HL-60/S4 treated with retinoic acid at 250 ng/mL for 4 days and 3 days (cell line): ENCODE measurements around the gene MSMO1.

Experiments used
- in situ Hi-C: fragments of 300-500 bp; cut with MboI; formaldehyde crosslinking; loops from 2 replicates; pipeline ENCODE4 v1.7.0; 2022; ENCODE audit warnings: low sequenced_read_pairs

The MSMO1 gene

DNA sequence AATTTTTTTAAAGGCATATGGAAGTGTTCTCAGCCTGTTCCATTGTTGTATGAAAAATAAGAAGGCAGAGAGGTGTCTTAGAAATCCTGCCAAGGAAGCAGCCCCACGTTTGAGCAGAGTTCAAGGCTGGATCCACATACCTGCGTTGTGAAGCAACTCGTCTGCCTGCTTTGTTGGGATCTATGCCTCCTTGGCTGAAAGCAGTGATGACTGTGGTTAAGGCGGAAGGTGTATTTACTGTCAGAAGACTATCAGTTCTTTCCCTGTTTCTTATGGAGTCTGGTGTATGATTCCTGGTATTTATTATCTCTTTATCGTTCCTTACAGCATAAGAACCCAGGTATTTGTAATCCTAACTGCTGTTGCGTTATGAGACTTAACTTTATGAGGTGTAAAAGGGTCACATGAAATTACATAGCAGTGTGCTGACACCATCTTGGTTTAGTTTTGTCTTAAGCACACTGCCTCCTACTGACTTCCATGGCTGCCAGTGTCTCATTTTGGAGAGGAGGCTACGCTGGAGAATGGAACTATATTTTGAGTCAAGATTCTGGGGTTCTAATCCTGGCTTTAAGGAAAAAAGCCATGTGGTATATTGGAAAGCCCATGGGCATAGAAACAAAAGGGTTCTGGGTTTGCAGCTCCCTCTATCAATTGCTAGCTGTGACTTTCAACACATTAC is 3.1 kb upstream of the MSMO1 start:
- in situ Hi-C loops, result no loop called here

DNA sequence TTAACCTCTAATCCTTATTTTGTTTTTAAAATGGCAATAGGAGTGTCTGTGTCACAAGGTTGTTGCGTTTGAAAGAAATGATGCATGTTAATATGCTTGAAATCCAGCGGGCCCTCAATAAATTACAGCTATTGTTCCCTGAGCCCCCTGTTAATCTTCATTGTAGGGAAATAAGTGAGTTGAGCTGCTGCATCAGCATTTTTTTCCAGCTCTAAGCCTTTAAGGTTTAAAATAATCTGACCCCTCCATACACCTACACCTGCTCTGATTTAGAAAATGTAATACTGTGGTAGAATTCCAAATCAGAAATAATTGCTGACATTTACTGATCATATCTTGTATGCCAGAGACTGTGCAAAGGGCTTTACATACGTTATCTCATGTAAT is 2.6 kb upstream of the MSMO1 start:
- in situ Hi-C loops, result loop anchor here (25.0 kb wide), 1 partner anchor 188 kb away; no protein-coding TSS in a partner anchor

DNA sequence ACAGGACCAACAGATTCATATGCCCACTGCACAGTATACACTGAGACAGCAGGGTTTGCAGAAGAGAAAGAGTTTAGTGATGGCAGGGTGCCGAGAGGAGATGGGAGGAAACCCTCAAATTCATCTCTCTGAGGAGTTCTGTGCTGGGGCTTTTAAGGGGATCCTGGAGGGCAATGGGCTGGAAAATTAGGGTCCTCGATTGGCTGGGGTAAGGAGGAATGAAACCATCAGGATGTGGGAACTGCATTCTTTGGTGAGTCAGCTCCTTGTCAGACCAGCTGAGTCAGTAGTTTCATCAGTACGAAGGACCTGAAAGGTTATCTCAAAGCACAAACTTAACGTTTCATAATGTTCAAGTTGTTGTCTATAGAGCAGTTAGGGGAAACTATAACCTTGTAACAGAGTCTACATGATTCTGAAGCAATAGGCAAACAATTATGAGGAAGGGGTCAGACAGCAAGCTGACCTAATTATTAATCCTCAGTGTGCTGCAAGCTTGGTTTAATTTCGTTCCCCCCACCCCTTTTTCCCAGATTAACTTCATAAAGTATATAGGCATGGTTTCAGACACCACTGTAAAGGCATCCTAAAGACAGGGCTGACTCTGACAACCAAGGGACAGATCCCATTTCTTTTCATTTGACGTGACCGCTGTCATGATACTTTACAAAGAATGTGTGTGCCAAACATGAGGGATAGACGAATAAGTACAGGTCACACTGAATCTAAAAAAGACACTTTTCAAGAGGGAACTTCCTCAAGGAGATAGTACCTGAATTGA is 1.5 kb upstream of the MSMO1 start:
- in situ Hi-C loops, result loop anchor here (25.0 kb wide), 1 partner anchor 189 kb away; no protein-coding TSS in a partner anchor

DNA sequence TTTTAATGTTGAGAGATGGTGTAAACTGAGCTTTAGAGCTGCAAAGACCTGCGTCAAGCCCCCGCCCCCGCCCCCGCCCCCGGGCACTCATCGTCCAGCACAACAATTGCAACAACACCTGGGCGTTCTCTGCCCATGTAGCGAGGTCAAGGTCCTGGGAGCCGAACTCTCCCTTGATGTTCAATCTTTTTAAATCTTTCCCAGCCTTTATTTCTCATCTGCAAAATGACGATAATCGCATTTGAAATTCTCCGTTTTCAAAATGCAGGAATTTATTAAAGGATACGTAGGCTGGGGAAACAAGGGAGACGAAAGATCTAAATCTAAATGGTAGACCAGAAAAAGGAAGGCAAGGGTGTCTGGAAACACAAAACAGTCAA is 648 bp upstream of the MSMO1 start:
- in situ Hi-C loops, result loop anchor here (25.0 kb wide), 1 partner anchor 190 kb away; no protein-coding TSS in a partner anchor

DNA sequence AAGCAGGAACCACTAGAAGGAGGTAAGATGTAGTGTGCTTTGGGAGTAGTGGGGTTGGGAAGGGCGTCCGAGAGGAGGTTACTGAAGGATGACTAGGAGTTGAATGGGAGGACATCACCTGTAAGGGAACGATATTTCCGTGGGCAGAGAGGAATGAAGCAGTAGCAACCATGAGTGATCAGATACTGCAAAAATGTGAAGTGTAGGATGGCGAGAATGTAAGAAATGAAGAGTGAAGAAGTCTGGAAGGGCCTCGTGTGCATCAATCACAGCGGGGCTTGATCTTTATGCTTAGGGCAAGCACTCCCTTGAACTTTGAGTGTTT is 594 bp downstream of the MSMO1 start:
- in situ Hi-C loops, result loop anchor here (25.0 kb wide), 1 partner anchor 191 kb away; no protein-coding TSS in a partner anchor

DNA sequence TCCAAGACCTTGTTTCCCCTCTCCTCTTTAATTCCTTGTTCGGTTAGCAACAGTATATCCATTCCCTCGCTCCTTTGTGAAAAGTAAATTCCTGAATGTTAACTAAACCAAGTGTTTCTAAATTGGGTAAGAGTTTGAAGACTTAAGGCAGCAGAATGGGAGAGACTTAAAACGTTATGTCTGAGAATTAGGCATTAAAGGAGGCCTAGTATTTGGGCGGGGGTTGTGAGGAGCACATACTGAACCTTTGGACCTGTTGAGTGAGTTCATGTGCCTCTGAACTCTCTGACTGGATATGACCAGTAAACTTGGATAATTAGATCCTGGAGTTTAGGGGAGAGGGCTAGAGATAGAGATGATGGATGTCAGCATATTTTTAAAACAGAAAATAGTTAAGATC is 1.2 kb downstream of the MSMO1 start:
- in situ Hi-C loops, result loop anchor here (25.0 kb wide), 1 partner anchor 191 kb away; no protein-coding TSS in a partner anchor

DNA sequence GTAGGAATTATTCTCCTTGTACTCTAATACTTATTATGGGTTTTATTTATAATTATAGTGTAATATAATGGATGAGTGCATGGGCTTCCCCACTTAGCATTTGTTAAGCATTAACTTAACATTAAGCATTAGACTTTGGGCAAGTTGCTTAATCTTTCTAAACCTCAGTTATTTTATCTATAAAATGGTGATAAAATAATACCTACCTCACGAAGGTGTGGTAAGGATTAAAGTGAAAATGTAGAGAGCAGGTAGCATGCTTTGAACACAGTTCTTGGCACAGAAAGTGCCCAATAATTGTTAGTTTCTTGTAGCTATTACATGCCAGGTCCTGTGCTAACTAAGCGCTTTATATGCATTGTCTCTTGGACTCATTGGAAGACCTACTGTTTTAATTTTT is 2.6 kb downstream of the MSMO1 start:
- in situ Hi-C loops, result loop anchor here (25.0 kb wide), 1 partner anchor 193 kb away; no protein-coding TSS in a partner anchor

DNA sequence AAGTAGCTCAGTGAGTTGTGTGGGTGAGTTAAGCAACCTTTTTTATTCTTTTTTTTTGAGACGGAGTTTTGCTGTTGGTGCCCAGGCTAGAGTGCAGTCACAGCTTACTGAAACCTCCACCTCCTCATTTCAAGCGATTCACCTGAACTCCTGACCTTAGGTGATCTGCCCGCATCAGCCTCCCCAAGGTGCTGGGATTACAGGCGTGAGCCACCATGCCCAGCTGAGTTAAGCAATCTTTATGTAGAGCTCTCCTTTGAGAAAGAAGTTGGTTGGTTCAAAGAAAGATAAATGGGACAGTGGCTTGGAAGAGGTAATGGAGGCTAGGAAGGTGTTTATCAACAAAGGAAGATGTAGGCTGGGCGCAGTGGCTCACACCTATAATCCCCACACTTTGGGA is 3.2 kb downstream of the MSMO1 start:
- in situ Hi-C loops, result loop anchor here (25.0 kb wide), 1 partner anchor 193 kb away; no protein-coding TSS in a partner anchor

DNA sequence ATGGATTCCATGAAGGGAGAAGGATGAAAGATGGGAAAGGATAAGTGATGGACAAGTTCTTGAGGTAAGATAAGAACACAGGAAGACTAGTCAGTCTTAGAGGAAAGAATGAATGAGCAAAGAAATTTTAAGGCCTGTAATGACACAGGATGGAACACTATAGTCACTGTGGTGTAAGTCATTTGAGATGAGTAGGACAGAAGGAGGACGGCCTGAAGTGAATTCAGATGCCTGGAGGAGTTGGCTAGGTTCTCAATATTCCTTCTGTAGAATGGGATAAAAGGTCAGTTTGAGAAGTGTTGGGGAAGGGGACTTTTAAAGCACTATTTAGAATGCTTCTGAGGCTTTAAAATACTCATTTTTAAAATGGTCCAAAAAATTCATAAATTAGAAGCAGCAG is 3.9 kb downstream of the MSMO1 start:
- in situ Hi-C loops, result loop anchor here (25.0 kb wide), 1 partner anchor 194 kb away; no protein-coding TSS in a partner anchor

DNA sequence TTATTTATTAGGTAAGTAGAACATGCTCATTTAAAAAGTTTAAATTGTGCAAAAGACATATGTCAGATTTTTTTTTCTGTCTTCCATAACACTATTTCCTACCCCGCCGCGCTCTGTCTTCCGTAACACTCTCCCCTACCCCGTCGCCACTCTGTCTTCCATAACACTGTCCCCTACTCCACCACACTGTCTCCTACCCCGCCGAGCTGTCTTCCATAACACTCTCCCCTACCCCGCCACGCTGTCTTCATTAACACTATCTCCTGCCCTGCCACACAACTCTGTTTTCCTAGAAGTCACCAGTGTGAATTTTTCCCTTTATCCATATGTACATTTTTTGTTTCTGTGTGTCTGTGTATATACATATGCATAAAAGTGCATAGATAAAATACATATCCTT is 4.4 kb downstream of the MSMO1 start:
- in situ Hi-C loops, result loop anchor here (25.0 kb wide), 1 partner anchor 195 kb away; no protein-coding TSS in a partner anchor

DNA sequence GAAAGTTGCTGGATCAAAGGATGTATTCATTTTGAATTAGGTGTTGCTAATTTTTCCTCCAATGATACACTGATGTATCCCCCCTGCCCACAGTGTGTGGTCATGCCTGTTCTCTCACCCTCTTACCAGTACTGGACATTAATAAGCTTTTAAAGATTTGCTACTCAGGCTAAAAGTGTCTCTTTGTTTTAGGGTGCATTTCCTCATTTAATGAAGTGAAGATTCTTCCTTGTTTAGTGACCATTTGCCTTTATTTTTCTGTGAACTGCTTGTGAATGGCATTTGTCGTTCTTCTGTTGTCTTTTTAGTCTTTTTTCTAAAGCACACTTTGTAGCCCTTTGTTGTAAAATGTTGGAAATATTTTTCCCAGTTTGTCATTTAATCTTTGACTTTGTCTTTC is 5.0 kb downstream of the MSMO1 start:
- in situ Hi-C loops, result loop anchor here (25.0 kb wide), 1 partner anchor 195 kb away; no protein-coding TSS in a partner anchor

DNA sequence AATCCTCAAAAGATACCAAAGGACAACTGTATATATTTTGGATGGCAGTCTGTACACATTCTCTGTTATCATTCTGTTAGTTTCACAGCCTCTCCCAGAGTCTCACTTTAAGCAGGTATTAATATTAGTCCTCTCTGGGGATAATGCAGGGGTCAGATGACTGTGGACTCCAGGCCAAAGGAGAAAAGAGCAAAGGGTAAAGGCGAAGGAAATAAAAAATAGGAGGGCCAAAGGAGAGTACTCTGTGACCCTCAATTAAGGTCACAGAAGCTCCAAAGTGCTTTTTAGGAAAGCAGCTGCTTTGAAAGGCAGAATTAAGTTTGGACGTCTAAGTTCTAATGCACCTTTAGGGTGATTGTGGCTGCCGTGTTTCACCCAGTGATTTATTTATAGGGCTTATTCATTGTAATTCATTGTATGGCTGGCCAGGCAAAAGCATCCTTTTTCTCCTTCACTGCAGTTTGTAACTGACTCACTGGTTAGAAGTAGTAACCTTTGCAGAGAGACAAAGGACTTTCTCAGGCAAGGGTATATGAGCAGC is 7.8 kb downstream of the MSMO1 start:
- in situ Hi-C loops, result loop anchor here (25.0 kb wide), 1 partner anchor 198 kb away; no protein-coding TSS in a partner anchor

DNA sequence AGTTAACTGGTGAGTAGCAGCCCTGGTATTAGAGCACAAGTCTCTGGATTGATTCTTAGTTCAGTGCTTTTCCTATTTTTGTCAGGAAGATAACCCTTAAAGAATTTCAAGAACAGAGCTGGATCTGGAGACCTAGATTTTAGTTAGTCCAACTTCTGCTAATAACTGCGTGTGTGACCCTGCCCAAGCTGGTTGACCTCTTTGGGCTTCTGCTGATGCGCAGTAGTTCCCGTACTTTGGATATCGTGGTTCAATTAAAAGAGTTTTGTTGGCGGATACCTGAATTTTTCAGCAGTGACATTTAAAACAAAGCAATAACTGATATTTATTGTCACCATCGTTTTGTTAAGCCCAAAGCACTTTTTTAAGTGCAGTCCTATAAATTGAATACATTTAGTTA is 9.3 kb downstream of the MSMO1 start:
- in situ Hi-C loops, result loop anchor here (25.0 kb wide), 1 partner anchor 199 kb away; no protein-coding TSS in a partner anchor

DNA sequence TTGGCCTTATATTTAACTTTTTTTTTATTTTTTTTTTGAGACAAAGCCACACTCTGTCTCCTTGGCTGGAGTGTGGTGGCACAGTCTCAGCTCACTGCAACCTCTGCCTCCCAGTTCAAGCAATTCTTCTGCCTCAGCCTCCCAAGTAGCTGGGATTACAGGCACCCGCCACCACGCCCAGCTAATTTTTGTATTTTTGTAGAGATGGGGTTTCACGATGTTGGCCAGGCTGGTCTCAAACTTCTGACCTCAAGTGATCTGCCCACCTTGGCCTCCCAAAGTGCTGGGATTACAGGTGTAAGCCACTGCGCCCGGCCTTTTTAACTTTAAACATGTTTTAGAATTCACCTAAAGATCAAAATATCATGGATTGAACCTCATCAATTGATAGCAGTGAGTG is 14.9 kb downstream of the MSMO1 start:
- in situ Hi-C loops, result loop anchor here (25.0 kb wide), 1 partner anchor 205 kb away; no protein-coding TSS in a partner anchor

DNA sequence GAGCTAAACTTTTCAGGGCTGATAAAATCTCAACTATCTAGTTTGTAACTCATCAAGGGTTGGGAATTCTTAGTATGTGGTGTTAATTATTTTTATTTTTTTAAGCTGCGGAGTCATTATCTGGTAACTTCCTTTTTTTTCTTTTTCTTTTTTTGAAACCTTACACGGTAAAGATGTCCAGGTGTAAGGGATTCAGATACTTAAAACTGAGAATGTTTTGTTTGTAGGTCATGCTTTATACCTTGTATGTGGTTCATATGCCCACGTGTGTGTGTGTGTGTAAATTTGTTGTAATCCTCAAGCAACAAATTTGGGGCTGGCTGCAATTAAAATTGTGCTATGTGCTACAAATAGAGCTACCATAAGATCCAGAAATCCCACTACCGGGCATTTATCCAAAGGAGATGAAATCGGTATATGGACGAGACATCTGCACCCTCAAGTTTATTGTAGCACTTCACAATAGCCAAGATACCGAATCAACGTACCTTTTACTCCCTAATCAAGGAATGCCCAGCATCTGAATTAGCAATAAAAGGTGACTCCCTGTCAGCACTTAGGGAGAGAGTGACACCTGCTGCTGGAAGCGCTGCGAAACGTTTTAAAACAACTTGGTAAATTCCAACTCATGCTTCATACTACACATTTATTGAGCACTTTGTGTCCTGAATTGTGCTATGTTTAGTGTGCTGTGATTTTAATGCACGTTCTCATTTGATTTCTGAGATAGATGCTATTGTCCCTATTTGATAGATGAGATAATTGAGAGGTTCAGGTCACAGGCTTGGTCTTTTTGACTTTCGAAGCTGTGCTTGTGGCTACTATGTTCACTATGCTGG is 16.1 kb downstream of the MSMO1 start:
- in situ Hi-C loops, result loop anchor here (25.0 kb wide), 1 partner anchor 206 kb away; no protein-coding TSS in a partner anchor

DNA sequence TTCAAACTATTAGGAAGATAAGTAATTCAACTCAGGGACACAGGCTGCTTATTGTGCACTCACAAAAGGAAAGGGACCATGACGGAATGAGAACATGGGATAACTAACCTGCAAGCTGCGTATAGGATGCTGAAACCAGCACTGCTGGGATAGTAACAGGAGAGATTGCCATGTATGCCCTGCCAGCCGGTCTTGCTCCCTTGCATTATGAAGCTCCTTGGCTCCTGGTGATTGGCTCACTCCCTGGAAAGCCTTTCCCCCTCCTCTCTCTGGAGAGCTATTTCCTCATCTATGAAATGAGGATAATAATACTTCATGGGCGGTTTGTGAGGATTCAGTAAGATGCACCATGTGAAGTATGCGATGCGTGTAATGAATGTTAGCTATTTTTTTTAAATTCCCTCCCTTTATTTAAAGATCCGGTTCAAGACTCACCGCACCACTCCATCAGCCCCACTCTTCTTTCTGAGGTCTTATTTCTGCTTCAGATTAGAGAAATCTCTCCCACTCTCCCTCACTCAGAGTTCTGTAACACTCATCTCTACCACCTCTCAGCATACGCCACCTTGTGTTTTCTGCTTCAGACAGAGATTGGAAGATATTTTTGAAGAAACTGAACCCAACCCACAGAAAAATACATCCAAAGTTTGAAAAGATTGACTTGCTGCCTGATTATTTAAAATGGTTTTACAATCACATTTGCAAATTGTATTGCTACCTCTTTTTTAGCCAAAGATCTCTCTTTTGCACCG is 18.4 kb downstream of the MSMO1 start:
- in situ Hi-C loops, result loop anchor here (25.0 kb wide), 1 partner anchor 209 kb away; no protein-coding TSS in a partner anchor

DNA sequence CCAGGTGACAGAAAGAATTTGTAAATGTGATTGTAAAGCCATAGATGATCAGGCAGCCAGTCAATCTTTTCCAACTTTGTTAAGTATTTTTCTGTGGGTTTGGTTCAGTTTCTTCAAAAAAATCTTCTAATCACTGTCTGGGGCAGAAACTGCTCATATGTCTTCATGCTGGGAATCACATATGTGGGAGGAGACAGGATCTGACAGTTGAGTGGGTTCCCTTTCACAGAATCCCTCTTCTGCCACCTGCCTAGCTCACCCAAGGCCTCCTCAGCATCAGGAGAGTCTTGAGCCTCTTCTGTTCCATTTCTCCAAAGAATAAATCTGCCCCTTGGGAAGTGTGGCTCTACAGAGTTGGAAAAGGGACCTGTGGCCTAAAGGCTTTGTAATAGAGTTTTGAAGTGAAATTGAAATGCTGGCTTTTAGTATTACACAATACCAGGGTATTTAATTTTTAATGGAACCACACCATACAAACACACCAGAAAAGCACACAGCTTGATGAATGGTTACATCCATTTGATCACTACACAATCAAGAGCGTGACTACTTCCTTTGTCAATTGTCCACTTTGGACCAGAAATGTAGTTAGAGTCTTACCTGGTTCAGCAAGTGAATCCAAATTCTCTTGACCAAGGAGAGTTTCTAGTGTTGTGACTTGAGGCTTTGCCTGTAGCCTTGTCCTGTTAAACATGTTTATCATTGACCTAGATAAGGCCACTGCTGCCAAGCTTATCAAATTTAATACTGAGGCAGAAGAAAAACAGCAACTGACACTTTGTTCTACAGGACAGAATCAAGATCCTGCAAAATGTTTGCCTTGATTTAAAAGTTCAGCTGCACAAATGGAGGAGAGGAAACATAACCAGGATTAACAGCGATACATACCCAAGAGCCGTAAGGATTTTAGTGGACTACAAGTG is 20.4 kb downstream of the MSMO1 start:
- in situ Hi-C loops, result loop anchor here (25.0 kb wide), 1 partner anchor 211 kb away; no protein-coding TSS in a partner anchor

DNA sequence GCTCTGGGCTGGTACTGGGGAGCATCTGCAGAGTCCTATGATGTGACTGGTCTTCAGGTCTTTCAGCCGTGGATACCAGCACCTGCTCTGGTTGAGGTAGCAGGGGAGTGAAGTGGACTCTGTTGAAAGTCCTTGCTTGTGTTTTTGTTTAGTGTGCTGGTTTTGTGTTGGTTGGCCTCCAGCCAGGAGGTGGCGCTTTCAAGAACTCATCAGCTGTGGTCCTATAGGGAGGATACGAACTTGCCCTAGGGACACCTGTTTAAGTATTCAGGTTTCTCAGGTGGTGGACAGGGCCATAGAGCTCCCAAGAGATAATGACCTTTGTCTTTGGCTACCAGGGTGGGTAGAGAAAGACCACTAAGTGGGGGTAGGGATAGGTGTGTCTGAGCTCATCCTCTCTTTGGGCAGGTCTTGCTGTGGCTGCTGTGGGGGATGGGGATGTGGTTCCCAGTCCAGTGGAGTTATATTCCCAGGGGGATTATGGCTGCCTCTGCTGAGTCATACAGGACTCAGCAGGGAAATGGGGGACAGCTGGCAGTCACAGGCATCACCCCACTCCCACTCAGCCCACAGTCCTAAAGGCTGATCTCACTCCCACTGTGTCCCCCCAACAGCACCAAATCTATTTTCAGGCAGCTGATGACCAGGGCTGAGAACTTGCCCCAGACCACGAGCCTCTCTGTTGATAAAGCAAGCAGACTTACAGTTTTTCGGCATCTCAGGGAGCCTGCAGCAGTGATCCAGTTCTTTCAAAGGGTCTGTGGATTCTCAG is 24.1 kb downstream of the MSMO1 start:
- in situ Hi-C loops, result no loop called here
